Measurements from ENCODE around the gene TMEM38A. TPM values are rescaled to one million over a fixed set of nuclear protein-coding genes. Genes with fewer than 3 reads are reported as not detected.
A peak's percentile ranks its signal among the peaks of the same experiment; 100 is the strongest.
"Not testable (repeated sequence)": the region's sequence is repeated elsewhere in the genome, so short reads cannot be mapped to it uniquely, and the experiment has no call there.

Gene TMEM38A
- total RNA-seq, 4 donors from 2014 or later, result 3.5 to 5.0 TPM; not detected in 2

GRCh38 chr19:16703677-16704076 is 42.7 kb downstream of the TMEM38A start:
- Histone ChIP-seq H3K4me3 (no peak overlapping the region), H3K4me1 (no peaks in the 10 kb centered on the region), H3K36me3 (no peaks in the 10 kb centered on the region), H3K27me3 (no peaks in the 10 kb centered on the region), H3K27ac (no peak overlapping the region), H3K9me3 (no peaks in the 10 kb centered on the region)
- intact Hi-C loops (cut with DNase I; ENCODE audit: low total_unique reads), result no loop called here
- TF ChIP-seq CTCF (IDR thresholded peaks at IDR 0.05), result no peak
- TF ChIP-seq POLR2A (IDR thresholded peaks at IDR 0.05), result no peak
- DNase-seq, result no peak

DNA sequence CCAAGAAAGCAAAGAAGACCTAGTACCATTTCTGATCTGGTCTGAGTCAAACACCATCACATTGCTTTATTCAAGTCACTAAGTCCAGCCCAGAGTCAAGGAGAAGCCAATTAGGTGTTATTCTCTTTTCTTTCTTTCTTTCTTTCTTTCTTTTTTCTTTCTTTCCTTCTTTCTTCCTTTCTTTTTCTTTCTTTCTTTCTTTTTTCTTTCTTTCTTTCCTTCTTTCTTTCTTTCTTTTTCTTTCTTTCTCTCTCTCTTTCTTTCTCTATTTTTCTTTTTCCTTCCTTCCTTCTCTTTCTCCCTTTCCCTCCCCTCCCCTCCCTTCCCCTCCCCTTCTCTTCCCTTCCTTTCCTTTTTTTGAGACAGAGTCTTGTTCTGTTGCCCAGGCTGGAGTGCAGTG is 49.9 kb downstream of the TMEM38A start:
- intact Hi-C loops (cut with DNase I; ENCODE audit: low total_unique reads); H3K27ac ChIP-seq; H3K27me3 ChIP-seq; H3K36me3 ChIP-seq; H3K4me1 ChIP-seq; H3K4me3 ChIP-seq; H3K9me3 ChIP-seq; DNase-seq: not testable (repeated sequence)

GRCh38 chr19:16712295-16712694 is 51.4 kb downstream of the TMEM38A start:
- H3K9me3 ChIP-seq; DNase-seq; H3K4me1 ChIP-seq; intact Hi-C loops (cut with DNase I; ENCODE audit: low total_unique reads); H3K27me3 ChIP-seq; H3K36me3 ChIP-seq; H3K4me3 ChIP-seq; H3K27ac ChIP-seq: not testable (repeated sequence)

DNA sequence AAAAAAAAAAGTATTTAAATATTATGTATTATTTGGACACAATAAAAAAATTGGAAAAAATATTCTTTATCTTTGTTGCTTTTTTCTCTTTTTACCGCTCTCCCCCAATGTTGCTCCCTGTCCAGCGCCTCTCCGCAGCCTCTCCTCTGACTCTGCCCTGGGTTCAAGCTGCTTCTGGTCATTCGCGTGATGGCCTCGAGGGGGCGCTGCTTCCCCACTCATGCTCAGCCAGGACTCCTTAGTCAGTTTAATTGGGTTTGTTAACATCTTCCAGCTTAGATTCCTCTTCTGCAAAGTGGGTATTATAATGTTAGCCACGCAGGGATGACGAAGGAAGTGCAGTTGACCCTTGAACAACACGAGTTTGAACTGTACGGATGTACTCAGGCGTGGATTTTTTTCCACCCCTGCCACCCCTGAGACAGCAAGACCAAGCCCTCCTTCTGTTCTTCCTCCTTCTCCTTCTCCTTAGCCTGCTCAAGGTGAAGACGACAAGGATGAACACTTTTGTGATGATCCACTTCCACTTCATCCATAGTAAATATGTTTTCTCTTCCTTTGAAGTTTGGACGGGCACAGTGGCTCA is 53.9 kb downstream of the TMEM38A start:
- no peak overlapping the region for H3K27ac ChIP-seq
- no peaks in the 10 kb centered on the region for H3K36me3 ChIP-seq
- H3K4me1 ChIP-seq, result no peaks in the 10 kb centered on the region
- DNase-seq, result peak in 1 of 2 donors; percentile 22
- H3K27me3 ChIP-seq, result no peaks in the 10 kb centered on the region
- TF ChIP-seq POLR2A (IDR thresholded peaks at IDR 0.05), result no peak
- peak in 3 of 4 experiments; percentile 21 to 47 (median 32) for TF ChIP-seq CTCF (IDR thresholded peaks at IDR 0.05)
- no peaks in the 10 kb centered on the region for H3K9me3 ChIP-seq
- intact Hi-C loops (cut with DNase I; ENCODE audit: low total_unique reads), result no loop called here
- H3K4me3 ChIP-seq, result no peak overlapping the region

- Histone ChIP-seq H3K4me3 (no peak overlapping the region), H3K27ac (no peak overlapping the region), H3K36me3 (no peaks in the 10 kb centered on the region), H3K27me3 (no peaks in the 10 kb centered on the region), H3K4me1 (no peaks in the 10 kb centered on the region), H3K9me3 (no peaks in the 10 kb centered on the region)
- no peak for DNase-seq
- intact Hi-C loops (cut with DNase I; ENCODE audit: low total_unique reads), result no loop called here
- TF ChIP-seq POLR2A (IDR thresholded peaks at IDR 0.05), result no peak
Observed at GRCh38 chr19:16715611-16716010, 54.7 kb downstream of the TMEM38A start.

GRCh38 chr19:16721051-16721450 is 60.1 kb downstream of the TMEM38A start:
- Histone ChIP-seq H3K27me3 (no peaks in the 10 kb centered on the region), H3K9me3 (no peaks in the 10 kb centered on the region), H3K4me1 (no peaks in the 10 kb centered on the region), H3K27ac (no peak overlapping the region), H3K36me3 (no peaks in the 10 kb centered on the region), H3K4me3 (no peak overlapping the region)
- DNase-seq, result no peak
- intact Hi-C loops (cut with DNase I; ENCODE audit: low total_unique reads), result no loop called here
- TF ChIP-seq CTCF (IDR thresholded peaks at IDR 0.05), result no peak

- Histone ChIP-seq H3K36me3 (no peaks in the 10 kb centered on the region), H3K9me3 (no peaks in the 10 kb centered on the region), H3K27ac (no peak overlapping the region), H3K4me3 (no peak overlapping the region), H3K27me3 (no peaks in the 10 kb centered on the region), H3K4me1 (no peaks in the 10 kb centered on the region)
- intact Hi-C loops (cut with DNase I; ENCODE audit: low total_unique reads), result no loop called here
- DNase-seq, result no peak
- TF ChIP-seq CTCF (IDR thresholded peaks at IDR 0.05), result no peak
- TF ChIP-seq POLR2A (IDR thresholded peaks at IDR 0.05), result no peak
Observed at GRCh38 chr19:16722591-16722990, 61.7 kb downstream of the TMEM38A start.

Data from uterus (tissue), 4 donors.